Smooth muscle cell (in vitro differentiated cells): Measurements from ENCODE around the gene MOXD1. TPM values are rescaled to one million over a fixed set of nuclear protein-coding genes. Genes with fewer than 3 reads are reported as not detected.

ENCODE experiments used
- DNase-seq: peaks from one replicate; lab custom pipeline; 2025; ENCODE audit not compliant: unreplicated experiment; lab: John Stamatoyannopoulos, UW
- H2AFZ ChIP-seq: fragments of 200-600 bp; sonication (generic); 2 replicates; pipeline ENCODE4 v1.6.0; 2016; ENCODE audit warnings: antibody characterized with exemption, low read depth, mild to moderate bottlenecking
- H3F3A ChIP-seq: fragments of 200-600 bp; sonication (generic); 2 replicates; pipeline ENCODE4 v1.6.0; 2017; ENCODE audit warnings: antibody characterized with exemption, low read depth
- H3K27ac ChIP-seq: fragments of 200-600 bp; sonication (generic); 2 replicates; pipeline ENCODE4 v1.5.1; 2016; ENCODE audit warnings: low read depth, mild to moderate bottlenecking
- H3K27me3 ChIP-seq: fragments of 200-600 bp; sonication (generic); 2 replicates; pipeline ENCODE4 v1.6.1; 2016; ENCODE audit warnings: low read depth, mild to moderate bottlenecking
- H3K36me3 ChIP-seq: fragments of 200-600 bp; sonication (generic); 2 replicates; pipeline ENCODE4 v1.5.1; 2016; ENCODE audit warnings: low read depth
- H3K4me1 ChIP-seq: fragments of 200-600 bp; sonication (generic); 2 replicates; pipeline ENCODE4 v1.5.1; 2016; ENCODE audit warnings: low read depth
- H3K4me2 ChIP-seq: fragments of 200-600 bp; sonication (generic); 2 replicates; pipeline ENCODE4 v1.6.0; 2016; ENCODE audit warnings: mild to moderate bottlenecking
- H3K4me3 ChIP-seq: fragments of 200-600 bp; sonication (generic); 2 replicates; pipeline ENCODE4 v1.5.1; 2016; ENCODE audit warnings: mild to moderate bottlenecking
- H3K79me2 ChIP-seq: fragments of 200-600 bp; sonication (generic); 2 replicates; pipeline ENCODE4 v1.6.0; 2016; ENCODE audit warnings: low read depth, mild to moderate bottlenecking
- H3K9ac ChIP-seq: fragments of 200-600 bp; sonication (generic); 2 replicates; pipeline ENCODE4 v1.6.0; 2016; ENCODE audit warnings: low read depth
- H3K9me3 ChIP-seq: fragments of 200-600 bp; sonication (generic); replicated peaks from 2 replicates; pipeline ENCODE4 v1.5.1; 2016; ENCODE audit warnings: low read depth
- H4K20me1 ChIP-seq: fragments of 200-600 bp; sonication (generic); 2 replicates; pipeline ENCODE4 v1.6.0; 2016; ENCODE audit warnings: low read depth
- CTCF ChIP-seq: fragments of 200-600 bp; sonication (generic); IDR thresholded peaks from 2 replicates; pipeline ENCODE4 v1.5.1; 2017; ENCODE audit warnings: borderline replicate concordance, mild to moderate bottlenecking, antibody characterized with exemption; ENCODE audit not compliant: insufficient read depth, poor library complexity, severe bottlenecking
- WGBS: methylation state at CpG from one replicate; pipeline ENCODE4 v1.1.7; 2016; ENCODE audit warnings: low lambda C conversion rate; 5-methylcytosine and 5-hydroxymethylcytosine counted together
- polyA plus RNA-seq: library from polyadenylated mRNA; unstranded; fragments of >200 nt; fragmentation: Nextera tagmentation; extraction: Ambion mirVana; gene quantifications from 2 replicates; pipeline ENCODE4 v1.2.1, GENCODE V29; 2016
- total RNA-seq: library from RNA; depleted of rRNA; stranded (reverse); fragments of >200 nt; gene quantifications from 2 replicates; pipeline ENCODE4 v1.2.3, GENCODE V29; 2014

The MOXD1 gene
- total and polyA plus RNA-seq, 2 experiments from 2014 or later = 12.4 to 19.4 TPM

- no peak overlapping the region for H2AFZ ChIP-seq
- 90% methylated on average over 6 of the region's 6 CpGs for WGBS
Observed at GRCh38 chr6:132304891-132305305, 96.4 kb downstream of the MOXD1 start.

DNA sequence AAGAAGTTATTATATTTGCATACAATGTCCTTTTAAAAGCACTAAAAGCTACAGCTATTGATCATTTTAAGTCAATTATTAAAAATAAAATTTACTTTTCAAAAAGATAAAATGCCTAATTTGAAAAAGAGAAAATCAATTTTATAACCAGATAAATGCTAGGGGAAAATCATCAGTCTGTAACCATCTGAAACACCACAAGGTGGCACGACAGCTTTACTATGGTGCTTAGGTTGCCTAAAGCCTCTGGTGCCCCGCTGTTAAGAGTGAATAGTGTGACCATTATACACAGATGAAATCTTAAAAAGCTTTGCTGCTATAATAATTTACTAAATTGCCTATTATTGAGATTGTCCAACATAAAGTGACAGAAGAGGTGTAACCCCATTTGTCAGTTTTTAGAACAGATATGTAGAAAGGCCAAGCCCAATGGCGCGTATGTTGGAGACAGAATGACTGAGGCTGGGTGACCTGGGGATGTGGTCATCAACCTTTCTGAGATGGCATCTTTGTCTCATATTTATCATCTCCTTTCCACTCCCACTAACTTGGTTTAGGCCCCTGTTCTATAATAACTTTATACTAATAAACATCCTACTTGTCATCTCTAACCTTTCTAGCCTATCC, 100.8 kb downstream of the MOXD1 start:
- Histone ChIP-seq H3K4me3 (no peak overlapping the region), H3K4me2 (no peak overlapping the region), H3K9me3 (no peaks in the 10 kb centered on the region), H3F3A (no peaks in the 10 kb centered on the region), H3K36me3 (no peaks in the 10 kb centered on the region), H4K20me1 (no peaks in the 10 kb centered on the region), H3K9ac (no peak overlapping the region), H3K79me2 (no peaks in the 10 kb centered on the region), H3K27ac (no peak overlapping the region), H3K27me3 (no peaks in the 10 kb centered on the region), H3K4me1 (no peaks in the 10 kb centered on the region), H2AFZ (peak overlapping the region; percentile 51)
- 53% methylated on average over 4 of the region's 4 CpGs for WGBS
- peak; percentile 82 for TF ChIP-seq CTCF
- no peak for DNase-seq

More at GRCh38 chr6:132304891-132305305, 96.4 kb downstream of the MOXD1 start:
- H3K4me3 ChIP-seq = no peak overlapping the region
- DNase-seq = no peak
- no peaks in the 10 kb centered on the region for H3F3A ChIP-seq
- no peaks in the 10 kb centered on the region for H3K27me3 ChIP-seq
- no peaks in the 10 kb centered on the region for H3K36me3 ChIP-seq
- no peaks in the 10 kb centered on the region for H4K20me1 ChIP-seq
- H3K9me3 ChIP-seq = peaks cover 5% of the 10 kb centered on the region
- no peak for TF ChIP-seq CTCF
- no peak overlapping the region for H3K4me2 ChIP-seq
- H3K9ac ChIP-seq = no peak overlapping the region
- no peak overlapping the region for H3K27ac ChIP-seq
- H3K79me2 ChIP-seq = no peaks in the 10 kb centered on the region
- no peaks in the 10 kb centered on the region for H3K4me1 ChIP-seq

- H2AFZ ChIP-seq = no peak overlapping the region
- no peak overlapping the region for H3K4me3 ChIP-seq
- H3K9me3 ChIP-seq = no peaks in the 10 kb centered on the region
- TF ChIP-seq CTCF = peak; percentile 80
- H3K27ac ChIP-seq = no peak overlapping the region
- no peaks in the 10 kb centered on the region for H3F3A ChIP-seq
- H3K4me2 ChIP-seq = no peak overlapping the region
- H3K36me3 ChIP-seq = no peaks in the 10 kb centered on the region
- H4K20me1 ChIP-seq = no peaks in the 10 kb centered on the region
- no peak overlapping the region for H3K9ac ChIP-seq
- no peak for DNase-seq
- no peaks in the 10 kb centered on the region for H3K4me1 ChIP-seq
- H3K79me2 ChIP-seq = no peaks in the 10 kb centered on the region
- H3K27me3 ChIP-seq = no peaks in the 10 kb centered on the region
Observed at GRCh38 chr6:132298344-132298949, 102.8 kb downstream of the MOXD1 start.

- Histone ChIP-seq H2AFZ (no peak overlapping the region), H4K20me1 (no peaks in the 10 kb centered on the region), H3K79me2 (no peaks in the 10 kb centered on the region), H3K9ac (no peak overlapping the region), H3K4me2 (no peak overlapping the region), H3K27ac (no peak overlapping the region), H3K36me3 (no peaks in the 10 kb centered on the region), H3K9me3 (no peaks in the 10 kb centered on the region), H3K4me1 (peaks cover 4% of the 10 kb centered on the region), H3K27me3 (no peaks in the 10 kb centered on the region), H3K4me3 (no peak overlapping the region), H3F3A (no peaks in the 10 kb centered on the region)
- WGBS = 39% methylated on average over 3 of the region's 3 CpGs
- TF ChIP-seq CTCF = no peak
- DNase-seq = no peak
Observed at GRCh38 chr6:132289756-132290155, 111.5 kb downstream of the MOXD1 start.
